Measurements from ENCODE around the gene KRT16.
A peak's percentile ranks its signal among the peaks of the same experiment; 100 is the strongest.
"Not testable (repeated sequence)": the region's sequence is repeated elsewhere in the genome, so short reads cannot be mapped to it uniquely, and the experiment has no call there.

The KRT16 gene

DNA sequence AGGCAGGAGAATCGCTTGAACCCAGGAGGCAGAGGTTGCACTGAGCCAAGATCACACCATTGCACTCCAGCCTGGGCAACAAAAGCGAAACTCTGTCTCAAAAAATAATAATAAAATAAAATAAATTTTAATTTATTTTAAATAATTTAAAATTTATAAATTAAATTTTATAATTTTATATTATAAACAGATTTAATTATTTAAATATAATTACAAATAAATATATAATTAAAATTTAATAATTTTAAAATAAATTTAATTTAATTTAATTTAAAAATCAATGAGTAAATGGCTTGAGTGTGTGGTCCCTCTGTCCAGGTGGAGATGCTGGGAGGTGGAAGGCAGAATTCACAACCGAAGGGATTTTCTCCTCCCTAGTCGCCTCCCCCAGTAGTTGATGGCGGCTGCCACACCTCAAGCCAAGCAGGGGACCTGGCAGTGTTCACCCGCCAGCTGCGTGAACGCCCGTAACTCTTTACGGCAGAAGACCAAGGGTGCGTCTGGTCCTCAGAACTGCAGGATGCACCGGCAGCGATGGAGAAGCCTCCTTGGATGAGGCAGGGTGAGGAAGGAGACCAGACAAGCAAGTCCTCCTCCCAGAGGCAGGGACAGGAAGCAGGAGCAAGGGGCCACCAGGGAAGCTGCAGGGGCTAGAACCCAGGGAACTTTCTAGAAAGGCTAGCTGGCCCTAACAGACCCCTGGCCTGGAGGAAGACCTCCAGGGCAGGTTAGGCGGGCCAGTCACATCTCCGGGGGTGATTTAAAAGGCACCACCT, 34.7 kb upstream of the KRT16 start:
- no peak for DNase-seq

DNA sequence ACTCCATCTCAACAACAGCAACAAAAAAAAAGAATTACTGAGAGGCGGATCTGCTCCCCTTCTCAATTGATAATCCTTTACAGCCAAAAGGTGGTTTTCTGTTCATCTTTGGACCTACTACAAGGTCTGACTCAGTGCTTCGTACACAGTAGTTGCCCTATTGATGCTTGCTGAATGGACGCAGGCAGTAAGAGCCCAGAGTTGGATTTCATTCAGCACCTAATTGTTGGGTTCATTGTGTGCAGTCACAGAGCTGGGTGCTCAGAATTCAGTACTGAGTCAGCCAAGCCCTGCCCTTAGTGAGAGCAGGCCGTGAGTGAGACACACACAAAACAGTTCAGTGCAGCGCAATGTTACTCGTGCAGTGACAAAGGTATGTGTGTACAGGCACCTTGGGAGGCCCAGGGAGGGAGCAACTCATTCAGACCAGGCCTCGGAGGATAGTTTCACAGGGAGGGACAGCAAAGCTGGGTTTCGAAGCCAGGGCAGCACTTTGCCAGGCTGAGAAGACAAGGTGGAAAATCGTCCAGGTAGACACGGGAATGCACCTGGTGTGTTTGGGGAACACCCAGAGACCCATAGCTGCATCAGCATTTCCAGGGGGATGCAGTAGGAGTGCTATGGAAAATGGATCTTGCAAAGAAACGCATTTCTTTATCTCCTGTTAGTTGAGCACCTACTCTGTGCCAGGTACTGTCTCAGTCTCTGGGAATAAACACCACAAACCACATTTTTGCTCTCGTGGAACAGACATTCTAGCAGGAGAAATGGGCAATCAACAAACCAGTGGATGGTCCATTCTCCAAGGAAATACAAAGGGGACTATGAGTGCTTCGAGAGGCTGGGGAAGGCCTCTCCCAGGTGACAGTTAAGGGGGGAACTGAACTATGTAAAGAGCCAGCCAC, 29.9 kb upstream of the KRT16 start:
- no peak for DNase-seq

DNA sequence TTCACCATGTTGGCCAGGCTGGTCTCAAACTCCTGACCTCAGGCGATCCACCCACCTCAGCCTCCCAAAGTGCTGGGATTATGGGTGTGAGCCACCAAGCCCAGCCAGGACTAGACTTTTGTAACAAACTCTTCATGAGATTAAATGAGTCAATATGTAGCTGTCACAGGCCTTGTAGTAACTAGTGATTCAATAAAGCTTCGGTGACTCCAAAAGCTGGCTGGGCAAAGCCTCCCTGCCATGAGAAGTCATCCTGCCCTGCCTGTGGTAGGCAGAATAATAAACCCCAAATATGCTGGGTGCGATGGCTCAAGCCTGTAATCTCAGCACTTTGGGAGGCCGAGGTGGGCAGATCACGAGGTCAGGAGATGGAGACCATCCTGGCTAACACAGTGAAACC, 28.0 kb upstream of the KRT16 start:
- not testable (repeated sequence) for DNase-seq

DNA sequence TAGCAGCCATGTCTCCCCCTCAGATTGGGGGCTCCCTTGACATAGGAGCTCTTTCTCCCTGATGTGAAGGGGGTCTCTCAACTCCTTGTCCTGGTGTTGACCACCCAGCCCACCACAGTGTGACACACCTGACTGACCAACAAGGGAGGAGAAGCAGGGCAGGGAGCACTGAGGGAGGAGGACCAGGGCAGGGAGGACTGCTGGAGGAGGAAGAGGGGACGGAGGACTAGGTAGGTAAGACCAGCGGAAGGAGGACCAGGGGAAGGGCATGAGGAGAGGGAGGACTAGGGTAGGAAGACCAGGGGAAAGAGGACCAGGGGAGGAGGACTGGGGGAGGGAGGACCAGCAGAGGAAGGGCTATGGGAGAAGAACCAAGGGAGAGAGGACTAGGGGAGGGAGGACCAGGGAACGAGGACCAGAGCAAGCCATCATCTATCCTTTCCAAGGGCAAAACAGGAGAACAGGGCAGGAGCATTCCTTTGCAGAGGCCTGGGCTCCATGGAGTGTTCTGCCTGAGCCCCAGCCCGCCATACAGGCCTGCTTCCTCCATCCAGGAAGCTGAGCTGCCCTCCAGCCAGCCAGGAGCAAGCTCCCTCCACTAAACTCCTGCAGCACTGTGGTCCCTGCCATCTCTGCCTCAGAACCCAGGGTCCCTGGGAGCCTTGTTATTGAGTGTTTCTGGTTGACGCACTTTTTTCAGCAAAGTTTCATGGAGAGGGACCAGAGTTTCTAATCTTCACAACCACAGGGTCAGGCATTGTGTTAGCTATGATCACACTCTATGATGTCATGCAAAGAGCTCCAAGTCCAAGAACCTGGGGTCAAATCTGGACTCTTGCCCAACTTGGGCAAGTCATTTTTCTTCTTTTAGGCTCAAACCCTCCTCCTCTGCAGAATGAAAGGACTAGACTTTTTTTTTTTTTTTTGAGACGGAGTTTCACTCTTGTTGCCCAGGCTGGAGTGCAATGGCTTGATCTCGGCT, 27.2 kb upstream of the KRT16 start:
- DNase-seq = peak in 1 of 2 donors; percentile 11

DNA sequence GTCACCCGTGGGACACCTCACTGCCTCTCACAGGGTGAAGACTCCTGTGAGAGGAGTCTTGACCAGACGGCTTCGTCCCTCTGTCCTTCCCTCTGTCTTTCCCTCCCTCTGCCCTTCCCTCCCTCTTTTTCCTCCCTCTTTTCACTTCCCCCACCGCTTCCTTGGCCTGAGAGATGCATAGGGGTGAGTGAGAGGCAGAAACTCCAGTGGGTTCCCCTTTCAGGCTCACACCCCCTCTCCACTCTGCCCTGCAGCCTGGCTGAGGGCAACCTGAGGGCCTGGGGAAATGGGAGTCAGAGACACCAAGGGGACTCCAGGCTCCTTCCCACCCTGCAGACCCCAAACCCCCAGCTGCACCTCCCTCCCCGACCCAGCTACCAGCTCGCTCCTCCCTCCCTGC, 26.4 kb upstream of the KRT16 start:
- DNase-seq = no peak

DNA sequence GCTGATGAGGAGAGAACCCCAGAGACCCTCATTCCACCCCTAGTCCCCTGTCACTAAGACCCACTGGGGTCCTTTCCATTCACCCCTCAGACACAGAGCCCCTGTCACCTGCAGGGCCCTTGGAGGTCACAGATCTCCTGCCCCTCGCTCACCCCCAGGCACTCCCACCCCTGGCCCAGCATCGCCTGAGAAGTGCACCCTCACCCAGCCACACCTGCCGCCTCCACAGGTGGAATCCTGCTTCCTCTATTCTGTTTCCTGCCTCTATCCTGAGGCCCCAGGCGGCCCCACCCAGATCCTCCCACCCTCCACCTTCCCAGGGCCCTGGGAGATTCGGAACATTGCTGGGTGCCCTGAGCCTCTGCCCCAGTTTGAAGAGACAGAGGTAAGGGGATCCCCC, 25.6 kb upstream of the KRT16 start:
- no peak for DNase-seq

DNA sequence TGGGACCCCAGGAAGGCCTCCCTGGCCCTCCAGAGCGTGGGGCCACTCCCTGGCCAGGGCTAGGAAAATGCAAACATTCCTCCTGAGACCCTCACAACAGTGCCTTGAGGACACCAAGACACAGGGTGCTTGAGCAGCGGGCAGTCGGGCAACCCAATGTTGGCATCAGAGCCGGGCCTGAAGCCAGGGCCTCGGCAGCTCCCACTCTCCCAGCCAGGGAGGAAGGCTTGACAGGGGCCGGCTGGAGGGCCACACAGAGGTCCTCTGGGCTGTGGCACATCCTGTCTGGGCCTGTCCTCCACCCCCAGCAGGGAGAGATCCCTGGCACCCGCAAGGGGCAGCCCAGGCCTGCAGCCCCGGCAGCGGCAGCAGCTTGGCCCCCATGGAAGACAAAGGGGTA, 24.1 kb upstream of the KRT16 start:
- DNase-seq = no peak

DNA sequence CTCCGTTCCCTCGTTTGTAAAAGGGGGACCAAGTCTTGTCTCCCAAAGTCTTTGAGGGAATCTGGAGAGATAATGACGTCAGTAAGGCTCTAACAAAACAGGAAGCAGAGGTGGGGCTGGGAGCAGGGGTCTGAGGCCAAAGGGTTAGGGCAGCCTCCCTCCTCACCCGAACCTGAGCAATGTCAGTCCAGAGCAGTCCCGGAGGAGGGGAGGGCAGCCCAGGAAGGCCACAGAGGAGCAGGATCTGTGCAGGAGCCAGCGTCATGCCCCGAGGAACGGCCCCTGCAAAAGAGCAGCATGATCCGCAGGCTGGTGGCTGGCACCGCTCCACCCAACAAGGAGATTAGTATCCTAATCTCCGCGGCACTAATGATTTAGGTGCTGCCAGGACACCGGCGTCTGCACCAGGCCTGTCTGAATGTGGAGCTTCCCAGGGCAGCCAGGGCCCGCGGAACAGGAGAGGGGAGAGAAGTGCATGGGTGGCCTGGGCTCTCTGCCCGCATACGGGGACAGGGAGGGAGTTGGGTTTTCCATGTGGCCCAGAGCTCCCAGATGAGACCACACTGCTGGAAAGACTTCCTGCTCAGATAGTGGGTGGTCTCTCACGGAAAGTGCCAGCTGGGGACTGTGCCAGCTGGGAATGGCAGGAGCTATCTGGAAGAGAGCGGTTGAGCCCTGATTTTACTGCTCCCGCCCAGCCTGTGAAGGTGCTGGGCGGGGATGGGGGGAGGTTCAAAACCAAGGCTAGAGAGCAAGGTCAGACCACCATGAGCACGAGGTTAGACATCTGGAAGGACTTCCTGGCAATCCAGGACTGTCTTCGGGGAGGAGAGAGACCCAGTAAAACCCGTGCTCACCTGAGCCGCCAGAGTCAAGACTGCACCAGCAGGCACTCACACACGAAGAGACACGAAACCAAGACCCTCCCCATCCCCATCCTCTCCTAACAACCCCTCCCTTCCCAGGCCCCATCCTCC, 22.8 kb upstream of the KRT16 start:
- no peak for DNase-seq

DNA sequence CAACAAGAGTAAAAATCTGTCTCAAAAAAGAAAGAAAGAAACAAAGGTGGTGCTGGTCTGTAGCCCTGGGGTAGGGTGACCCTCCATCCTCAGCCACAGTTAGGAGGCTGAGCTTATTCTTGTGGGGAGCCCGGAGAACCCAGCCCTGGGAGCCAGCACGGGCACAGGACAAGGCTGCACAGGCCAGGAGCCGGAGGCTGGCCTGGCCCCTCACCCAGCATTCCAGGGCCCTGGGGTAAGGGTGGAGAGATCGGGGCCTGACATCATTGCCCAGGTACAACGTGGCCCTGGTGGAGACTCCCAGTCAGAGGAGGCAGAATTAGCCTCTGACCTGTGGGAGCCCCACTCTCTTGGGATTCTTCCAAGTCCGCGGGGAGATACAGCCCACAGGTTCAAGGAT, 22.1 kb upstream of the KRT16 start:
- DNase-seq = no peak

DNA sequence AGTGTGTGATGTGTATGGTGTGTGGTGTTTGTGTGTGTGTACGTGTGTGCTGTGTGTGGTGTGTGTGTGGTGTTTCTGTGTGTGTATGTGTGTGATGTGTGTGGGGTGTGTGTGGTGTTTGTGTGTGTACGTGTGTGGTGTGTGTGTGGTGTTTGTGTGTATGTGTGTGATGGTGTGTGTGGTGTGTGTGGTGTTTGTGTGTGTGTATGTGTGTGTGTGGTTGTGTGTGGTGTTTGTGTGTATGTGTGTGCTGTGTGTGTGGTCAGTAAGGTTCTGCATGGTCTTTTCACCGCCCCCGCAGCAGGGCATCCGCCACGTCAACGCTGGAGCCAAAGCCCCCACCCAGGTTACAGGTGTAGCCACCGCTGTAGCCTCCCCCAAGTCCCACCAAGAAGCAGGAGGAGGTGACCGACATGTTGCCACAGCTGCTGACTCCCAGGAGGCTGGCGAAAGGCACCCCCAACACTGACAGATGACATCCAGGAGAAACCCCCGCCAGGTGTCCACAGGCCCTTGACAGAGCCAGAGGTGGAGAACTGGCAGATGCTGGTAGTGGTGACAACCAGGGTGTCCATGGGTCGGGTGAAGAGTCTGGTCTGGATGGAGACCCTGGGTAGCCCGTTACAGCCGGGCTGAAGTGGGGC, 21.1 kb upstream of the KRT16 start:
- DNase-seq = no peak

DNA sequence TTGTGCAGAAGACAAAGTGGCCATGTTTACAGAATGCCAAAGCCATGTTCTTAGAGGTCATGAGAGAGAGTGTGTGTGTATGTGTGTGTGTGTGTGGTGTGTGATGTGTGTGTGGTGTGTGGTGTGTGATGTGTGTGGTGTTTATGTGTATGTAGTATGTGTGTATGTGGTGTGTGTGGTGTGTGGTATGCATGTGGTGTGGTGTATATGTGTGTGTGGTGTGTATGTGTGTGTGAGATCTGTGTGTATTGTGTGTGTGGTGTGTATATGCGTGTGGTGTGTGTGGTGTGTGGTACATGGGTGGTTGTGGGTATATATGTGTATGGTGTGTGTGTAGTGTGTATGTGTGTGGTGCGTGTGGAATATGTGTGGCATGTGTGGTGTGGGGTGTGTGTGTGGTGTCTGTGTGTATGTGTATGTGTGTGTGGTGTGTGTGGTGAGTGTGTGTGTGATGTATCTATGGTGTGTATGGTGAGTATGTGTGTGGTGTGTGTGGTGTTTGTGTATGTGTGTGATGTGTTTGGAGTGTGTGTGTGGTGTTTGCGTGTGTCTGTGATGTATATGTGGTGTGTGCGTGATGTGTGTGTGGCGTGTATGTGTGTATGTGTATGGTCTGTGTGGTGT, 20.0 kb upstream of the KRT16 start:
- DNase-seq = no peak

DNA sequence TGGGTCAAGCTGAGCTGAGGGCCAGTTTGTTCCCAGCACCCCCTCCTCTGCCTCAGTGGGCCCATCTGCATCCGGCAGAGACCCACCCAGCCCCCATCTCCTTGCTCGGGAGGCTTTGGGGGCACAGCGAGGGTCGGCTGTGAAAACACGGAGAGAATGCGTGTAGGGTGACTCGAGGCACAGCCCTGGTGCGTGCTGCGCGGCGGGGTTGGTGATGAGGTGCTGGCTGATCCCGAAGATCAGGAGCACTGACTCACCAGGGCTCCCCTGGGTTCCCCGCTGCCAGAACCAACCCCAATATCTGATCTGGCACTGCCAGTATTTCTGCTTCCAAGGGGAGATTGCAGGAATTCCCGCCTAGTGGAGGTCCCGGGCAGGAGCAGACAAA, 19.3 kb upstream of the KRT16 start:
- DNase-seq = no peak

DNA sequence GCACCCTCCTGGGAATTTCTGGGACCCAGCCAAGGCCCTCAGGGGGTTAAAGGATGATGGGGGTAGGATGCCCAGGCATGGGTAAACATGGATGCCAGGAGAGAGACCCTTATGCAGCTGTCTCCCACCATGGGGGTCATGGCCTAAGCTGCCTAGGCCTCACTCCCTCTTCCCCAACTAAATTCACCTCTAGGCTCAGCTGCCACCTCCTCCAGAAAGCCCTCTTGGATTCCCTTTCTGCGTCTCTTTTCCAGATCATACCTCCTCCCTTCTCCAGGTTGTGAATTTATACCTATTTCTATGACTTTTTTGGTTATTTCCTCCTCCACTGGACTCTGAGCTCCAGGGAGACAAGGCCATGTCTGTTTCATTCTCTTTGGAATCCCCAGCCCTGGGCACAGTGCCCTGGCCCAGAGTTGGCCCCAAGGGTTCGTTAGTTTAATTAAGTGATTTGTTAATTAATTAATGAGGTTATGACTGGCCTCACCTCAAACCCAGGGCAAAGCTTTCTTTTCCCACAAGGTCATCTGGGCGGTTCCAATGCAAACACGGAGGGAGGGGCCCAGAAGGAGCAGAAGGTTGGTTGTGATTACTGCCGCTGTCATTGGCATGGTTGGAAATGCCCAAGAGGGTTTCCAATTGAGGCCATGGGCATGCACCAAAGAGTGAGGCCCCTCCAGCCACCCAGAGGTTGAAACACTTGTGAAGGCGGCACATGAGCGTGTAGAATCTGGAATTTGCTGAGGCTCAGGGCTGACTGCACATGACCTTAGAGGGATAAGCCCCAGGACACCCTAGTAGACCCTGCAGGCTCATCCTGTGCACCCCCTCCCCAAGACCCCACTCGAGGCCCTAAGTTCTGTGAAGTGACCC, 18.7 kb upstream of the KRT16 start:
- DNase-seq = no peak

DNA sequence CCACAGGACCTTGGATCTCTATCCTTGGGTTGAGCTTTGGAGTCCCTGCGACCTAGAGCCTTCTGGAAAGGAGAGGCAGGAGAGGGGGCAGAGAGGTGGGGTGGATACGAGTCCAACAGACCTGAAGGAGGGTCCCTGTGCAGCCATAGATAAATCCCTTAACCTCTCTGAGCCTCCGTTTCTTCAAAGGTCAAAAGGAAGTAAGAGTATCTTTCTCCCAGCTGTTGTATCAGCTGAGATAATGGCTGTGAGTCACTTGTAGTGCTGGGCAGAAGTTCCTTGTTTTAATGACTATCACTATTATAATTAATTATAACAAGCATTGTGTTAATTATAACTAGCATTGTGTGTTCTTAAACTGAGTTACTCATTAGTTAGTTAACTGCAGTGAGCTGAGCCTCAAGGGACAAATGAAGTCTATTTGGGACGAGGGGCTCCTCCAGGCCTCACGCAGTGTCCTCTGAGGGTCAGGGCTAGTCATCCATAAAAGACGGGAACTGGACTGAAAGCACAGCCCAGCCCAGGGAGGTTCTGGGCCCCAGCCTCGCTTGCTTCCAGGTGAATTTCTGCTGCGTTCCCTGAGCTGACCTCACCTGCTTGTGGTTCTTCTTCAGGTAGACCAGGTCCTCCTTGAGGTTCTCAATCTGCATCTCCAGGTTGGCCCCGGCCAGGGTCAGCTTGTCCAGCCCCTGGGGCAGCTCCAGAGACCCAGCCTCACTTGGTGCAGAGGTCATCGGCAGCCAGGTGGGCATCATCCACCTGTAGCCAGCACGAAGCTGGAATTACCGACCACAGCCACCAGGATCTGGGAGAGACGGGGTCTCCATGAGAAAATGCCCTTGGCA, 17.5 kb upstream of the KRT16 start:
- peak; percentile 23 to 28 for DNase-seq

DNA sequence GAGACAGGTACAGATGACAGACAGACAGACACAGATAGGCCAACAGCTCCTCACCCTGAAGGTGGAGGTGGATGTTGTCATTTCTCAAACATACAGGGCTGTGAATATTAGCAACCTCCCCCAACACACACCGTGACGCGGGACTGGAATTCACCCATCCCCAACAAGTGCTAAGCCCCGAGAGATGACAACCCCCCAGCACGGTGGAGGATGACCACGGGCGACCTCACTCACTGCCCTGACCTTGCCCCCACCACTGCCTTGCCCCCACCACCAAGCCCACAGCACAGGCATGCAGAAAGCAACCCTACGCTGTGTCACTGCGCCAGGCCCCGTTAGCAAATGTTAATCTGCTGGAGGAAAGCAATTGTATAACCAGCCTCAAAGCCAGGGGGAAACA, 16.7 kb upstream of the KRT16 start:
- no peak for DNase-seq

DNA sequence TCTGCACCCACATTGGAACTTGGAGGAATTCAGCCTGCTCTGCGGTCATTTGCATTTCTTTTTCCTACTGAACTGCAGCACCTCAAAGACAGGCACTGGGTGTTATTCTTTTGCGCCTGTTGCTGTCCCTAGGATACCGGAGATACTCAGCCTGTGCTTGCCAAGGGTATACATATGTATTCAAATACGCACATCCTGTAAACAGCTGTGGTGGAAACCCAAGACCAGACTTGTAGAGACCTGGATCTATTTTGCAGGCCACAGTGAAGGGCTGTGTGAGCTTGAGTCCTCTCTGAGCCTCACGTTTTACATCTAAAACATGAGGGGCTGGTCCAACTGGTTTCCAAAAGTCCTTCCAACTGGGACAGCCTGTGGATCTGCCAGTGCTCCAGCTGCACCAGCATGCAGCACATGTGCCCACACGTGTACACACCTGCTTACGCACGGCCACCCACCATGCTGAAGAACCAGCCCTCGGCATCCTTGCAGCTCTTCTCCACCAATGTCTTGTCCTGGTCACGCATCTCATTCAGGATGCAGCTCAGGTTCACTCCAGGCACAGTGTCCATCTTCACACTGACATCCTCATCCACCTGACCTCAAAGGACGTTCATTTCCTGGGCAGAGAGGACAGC, 16.2 kb upstream of the KRT16 start:
- not testable (repeated sequence) for DNase-seq

DNA sequence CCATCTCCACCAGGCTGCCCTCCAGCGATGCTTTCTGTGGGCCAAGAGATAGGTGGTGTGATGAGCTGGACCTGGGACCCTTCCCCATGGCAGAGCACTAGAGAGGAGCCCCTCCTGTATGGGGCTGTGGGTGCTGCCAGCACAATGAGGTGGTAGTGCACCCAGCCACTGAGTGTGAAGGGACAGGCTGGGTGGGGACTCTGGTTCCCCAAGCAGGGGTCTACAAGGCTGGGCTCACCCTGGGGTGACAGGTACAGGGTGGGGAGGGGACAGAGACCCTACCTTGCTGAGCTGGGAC, 15.5 kb upstream of the KRT16 start:
- not testable (repeated sequence) for DNase-seq

DNA sequence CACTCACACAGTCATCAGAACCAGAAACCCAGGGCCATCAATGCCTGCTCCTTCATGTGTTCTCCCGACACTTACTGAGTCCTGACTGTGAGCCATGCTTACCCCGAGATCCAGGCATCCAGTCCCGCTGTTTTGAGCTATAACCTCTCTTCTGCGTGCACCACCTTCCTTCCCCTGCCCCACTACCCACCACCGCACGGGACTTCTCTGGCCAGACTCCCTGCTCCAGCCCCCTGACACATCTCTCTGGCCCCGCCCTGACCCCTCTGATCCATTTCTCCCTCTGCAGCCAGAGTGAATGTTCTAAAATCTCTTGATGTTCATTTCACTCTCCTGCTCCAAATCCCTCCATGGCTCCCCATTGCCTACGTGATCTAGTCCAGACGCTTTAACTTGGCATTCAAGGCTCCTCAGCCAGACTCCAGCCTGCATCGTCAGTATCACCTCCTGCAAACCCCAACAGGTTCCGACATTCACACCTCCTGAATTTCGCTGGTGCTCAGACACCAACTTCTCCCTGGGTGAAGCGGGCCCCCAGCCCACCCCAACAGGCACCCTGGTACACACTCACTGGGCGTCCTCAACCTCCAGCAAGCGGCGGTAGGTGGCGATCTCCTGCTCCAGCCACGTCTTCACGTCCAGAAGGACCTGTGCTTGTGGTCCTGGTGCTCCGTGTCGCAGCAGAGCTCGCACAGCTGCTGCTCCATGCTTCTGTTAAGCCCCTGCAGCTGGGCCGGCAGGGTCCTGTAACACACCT, 14.9 kb upstream of the KRT16 start:
- DNase-seq = no peak

All from inflammatory macrophage treated with lipopolysaccharide for 1 hour (primary cell).